Central memory CD4-positive, alpha-beta T cell (primary cell): ENCODE measurements around the gene XKR8.
A peak's percentile ranks its signal among the peaks of the same experiment; 100 is the strongest.
"Not testable (repeated sequence)": the region's sequence is repeated elsewhere in the genome, so short reads cannot be mapped to it uniquely, and the experiment has no call there.

Experiments
- DNase-seq: peaks from one replicate; pipeline ENCODE4 v3.0.0; 2022

The XKR8 gene

DNA sequence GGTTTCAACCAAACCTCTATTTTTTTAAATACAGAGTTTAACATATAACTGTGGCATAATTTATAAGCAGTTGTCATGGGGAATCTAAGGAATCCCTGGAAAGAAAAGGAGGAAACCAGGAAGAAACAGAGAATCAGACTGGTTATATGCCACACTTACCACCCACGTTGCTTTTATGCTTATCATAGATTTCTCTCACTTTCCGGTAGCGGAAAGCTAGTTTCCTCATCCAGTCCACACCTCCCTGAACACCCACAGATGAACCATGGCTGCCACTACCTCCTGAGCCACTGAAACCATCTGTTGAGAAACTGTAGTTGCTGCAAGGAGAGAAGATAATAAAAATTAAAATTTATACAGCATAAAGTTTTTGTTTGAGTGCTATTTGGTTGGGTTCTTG is 33.5 kb downstream of the XKR8 start:
- DNase-seq: peak; percentile 12

DNA sequence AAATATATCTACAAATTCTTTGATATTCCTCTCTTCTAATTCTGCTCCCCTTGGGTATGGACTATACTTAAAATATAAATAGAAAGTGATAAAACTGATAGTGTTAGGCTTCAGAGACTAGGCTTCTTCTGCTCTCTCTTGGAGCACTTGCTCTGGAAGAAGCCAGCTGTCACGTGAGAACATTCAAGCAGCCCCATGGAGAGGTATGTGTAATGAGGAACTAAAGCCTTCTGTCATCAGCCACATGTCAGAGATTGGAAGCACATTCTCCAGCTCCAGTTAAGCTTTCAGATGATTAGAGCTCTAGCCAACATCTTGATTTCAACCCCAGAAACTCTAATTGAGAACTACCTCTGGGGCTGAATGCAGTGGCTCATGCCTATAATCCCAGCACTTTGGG is 34.3 kb downstream of the XKR8 start:
- no peak for DNase-seq

- not testable (repeated sequence) for DNase-seq
Observed at GRCh38 chr1:27994526-27994925, 34.8 kb downstream of the XKR8 start.

GRCh38 chr1:27999055-27999454 is 39.3 kb downstream of the XKR8 start:
- DNase-seq: no peak

GRCh38 chr1:28002600-28002999 is 42.8 kb downstream of the XKR8 start:
- no peak for DNase-seq

- not testable (repeated sequence) for DNase-seq
Observed at GRCh38 chr1:28003117-28003516, 43.3 kb downstream of the XKR8 start.

GRCh38 chr1:28010969-28011368 is 51.2 kb downstream of the XKR8 start:
- DNase-seq: no peak
